Muscle of arm (tissue), 12 donors: ENCODE results near the gene SYCP2. TPM values are rescaled to one million over a fixed set of nuclear protein-coding genes. Genes with fewer than 3 reads are reported as not detected.

Experiments used
- DNase-seq: peaks from one replicate; pipeline ENCODE4 v3.0.0-alpha.2; 2013
- polyA plus RNA-seq, 12 donors: library from polyadenylated mRNA; unstranded; fragments of 120-200 nt; gene quantifications; one replicate each; pipeline ENCODE4 v1.2.1, GENCODE V29; 2013; ENCODE audit not compliant: insufficient read length in 12 of 12

SYCP2 gene
- polyA plus RNA-seq, 12 donors: 2.1 to 7.3 (median 3.2) TPM; not detected in 1

DNA sequence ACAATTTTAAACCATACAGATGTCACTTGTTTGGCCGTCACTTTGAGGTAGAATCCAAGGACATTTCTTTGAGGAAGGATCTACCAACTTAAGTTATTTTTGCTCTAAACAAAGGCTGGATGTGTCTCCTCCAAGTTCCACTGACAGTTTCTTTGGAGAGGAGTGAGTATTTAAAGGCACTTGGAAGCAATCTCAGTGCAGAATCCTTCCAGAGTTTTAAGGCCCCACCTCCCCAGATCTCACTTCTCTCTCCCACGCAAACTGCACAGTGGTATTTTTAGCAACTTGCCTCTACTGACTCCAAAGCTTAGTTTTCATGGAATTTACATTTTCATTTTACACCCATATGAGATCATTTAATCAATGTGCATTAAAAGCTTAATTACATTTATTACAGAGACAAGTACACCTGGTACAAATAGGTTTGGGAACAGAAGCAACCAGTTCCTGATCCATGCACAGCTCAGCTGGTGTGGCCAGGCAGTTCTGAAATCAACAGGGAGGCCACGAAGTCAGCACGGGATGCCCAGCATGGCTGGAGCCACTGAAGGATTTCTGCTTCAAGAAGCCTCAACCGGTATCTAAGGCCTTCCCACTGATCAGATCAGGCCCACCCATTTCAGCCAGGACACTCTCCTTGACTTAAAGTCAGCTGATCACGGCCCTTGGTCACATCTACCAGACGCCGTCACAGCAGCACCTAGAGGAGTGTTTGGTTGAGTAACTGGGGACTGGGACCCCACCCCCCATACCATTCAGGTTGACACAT, 109.8 kb downstream of the SYCP2 start:
- peak; percentile 64 for DNase-seq

DNA sequence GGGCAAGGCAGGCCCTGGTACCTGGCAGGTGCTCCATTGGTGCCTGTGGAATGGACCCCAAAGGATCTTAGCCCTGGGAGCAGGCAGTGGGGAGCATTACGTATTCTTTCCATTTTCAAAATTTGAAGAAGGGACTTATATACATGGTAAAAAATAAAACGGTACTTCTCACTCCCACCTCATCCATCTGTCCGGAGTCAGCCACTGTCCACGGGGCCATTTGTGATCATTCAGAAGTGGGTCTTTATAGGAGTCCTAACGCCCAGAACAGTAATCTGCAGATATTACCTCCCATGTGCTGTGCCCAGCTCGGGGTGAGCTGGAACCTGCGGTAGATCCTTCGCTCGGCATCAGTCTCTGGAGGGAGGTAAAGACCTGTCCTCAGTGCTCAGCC, 110.4 kb downstream of the SYCP2 start:
- DNase-seq: no peak

GRCh38 chr20:59822291-59823029, 111.0 kb downstream of the SYCP2 start:
- DNase-seq: no peak

DNA sequence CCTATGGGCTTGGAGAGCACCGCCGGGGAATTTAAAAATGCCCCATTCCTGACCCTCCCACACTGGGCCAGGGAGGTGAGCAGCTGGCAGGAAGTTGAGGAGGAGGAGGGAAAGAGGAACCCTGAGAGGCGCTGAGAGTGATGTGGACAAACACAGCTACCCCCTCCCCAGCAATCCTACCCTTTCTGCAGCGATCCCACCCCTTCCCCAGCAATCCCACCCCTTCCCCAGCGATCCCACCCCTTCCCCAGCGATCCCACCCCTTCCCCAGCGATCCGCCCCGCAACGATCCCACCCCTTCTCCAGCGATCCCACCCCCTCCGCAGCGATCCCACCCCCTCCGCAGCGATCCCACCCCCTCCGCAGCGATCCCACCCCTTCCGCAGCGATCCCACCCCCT, 111.6 kb downstream of the SYCP2 start:
- no peak for DNase-seq

- no peak for DNase-seq
These were observed 112.2 kb downstream of the SYCP2 start for GRCh38 chr20:59821201-59821600.

- DNase-seq: peak; percentile 34
These were observed 113.0 kb downstream of the SYCP2 start for GRCh38 chr20:59820204-59821041.

DNA sequence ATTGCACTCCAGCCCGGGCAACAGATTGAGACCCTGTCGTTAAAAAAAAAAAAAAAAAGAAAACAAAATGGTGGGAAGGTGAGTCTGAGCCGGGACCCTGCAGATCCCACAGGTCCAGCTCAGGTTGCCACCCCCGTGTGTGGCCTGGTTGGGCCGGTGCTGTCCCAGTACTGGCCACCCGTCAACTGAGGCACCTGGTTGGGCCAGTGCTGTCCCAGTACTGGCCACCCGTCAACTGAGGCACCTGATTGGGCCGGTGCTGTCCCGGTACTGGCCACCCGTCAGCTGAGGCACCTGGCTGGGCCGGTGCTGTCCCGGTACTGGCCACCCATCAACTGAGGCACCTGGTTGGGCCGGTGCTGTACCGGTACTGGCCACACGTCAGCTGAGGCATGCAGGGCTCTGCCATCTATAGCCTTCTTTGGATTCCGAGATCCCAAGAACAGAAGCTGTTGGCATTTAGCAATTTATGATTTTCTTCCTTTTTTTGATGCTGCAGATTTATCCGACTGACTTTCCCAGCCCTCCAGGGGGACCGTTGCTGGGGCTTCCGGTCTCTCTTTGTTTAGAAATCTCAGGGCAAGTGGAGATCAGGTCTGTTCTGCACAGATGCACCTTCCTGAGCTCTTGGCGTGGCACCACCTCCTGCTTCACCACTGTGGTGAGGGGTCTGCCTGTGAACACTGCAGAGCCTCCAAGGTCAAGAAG, 113.8 kb downstream of the SYCP2 start:
- DNase-seq: no peak

DNA sequence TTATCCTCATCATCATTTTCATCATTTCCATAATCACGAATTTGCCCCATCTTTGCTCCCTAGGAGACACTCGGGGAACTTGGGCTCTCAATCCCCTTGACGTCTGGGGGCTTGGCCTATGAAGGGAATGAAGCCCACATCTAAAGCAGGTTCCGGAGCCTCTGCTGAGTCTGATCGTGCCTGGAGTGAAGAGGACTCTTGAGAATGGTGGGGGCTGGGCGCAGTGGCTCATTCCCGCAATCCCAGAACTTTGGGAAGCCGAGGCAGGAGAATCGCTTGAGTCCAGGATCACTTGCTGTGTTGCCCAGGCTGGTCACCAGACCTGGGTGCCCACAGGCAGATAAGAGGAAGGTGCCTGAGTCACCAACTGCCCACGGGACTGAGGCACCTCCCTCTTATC, 114.5 kb downstream of the SYCP2 start:
- DNase-seq: no peak

DNA sequence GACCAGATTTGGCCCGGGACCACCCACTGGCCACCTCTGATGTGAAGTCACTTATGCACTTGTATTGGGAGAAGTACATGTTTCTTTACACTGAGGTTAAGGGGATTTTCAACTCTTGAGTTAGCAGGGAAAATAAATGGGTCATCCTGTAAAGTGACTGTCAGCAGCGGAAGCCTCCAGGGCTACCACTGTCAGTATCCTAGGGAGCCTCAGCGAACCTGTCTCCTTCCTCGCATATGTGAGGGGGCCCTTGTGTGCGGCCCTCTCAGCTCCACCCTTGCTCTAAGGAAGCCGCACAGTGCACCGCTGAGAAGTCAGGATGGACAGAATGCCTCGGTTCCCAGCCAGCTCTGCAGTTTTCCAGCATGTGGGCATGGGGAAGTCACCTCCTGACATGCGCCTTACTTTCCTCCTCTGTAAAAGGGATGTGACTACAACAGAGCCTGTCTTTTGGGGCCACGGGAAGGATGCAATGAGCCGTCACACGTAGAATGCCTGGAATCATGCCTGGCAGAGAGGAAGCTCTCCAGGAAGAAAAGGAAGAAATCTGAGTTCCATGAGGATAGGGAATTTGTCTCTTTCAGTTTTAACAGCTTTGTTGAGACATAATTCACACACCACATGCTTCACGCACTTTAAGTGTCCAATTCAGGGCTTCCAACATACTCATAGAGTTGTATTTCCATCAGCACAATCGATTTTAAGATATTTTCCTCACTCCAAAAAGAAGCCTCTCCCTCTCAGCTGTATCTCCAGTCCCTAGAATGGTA, 115.4 kb downstream of the SYCP2 start:
- no peak for DNase-seq

GRCh38 chr20:59817406-59817805, 116.0 kb downstream of the SYCP2 start:
- DNase-seq: no peak

DNA sequence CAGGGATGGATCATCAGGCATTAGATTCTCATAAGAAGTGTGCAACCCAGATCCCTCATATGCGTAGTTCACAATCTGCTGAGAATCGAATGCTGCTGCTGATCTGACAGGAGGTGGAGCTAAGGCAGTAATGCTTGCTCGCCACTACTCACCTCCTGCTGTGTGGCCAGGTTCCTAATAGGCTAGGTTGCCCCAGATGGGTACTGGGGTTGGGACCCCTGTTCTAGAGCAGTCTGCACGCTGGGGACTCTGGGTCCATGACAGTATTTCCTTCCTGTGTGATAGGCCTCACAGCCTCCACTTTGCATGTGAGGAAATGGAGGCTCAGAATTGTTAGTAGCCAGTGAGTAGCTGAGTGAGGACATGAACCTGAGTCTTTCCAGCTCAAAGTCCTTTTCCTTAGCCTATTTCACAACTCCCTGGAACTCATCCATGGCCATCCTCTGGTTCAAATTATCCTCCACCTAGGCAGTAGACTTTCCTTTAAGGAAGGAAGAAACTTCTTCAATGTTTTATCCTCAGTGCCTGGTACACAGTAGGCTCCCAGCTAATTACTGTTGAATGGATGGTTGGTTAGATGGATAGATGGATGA, 117.2 kb downstream of the SYCP2 start:
- DNase-seq: no peak

DNA sequence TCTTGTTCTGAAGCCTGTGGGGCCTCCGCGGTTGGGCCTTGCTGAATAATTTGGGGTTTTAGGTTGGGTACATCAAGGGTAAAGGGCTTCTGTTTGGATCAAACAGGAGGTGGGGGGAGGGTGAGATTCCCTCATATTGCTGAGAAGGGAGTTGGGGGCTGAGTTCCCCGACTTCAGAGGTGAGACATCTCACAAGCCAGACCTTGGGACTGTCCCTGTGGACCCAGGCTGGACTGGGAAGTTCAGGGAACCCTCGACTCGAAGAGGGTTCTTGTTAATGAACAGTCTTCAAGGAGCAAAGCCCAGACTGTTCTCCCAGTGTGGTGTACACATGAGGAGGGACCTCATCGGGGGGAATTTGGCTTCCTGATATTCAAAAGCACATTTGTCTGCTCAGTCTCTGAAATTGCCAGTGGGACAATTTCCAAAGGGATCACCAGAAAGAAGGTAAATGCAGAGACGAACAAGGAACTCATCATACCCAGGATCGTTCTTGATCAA, 118.5 kb downstream of the SYCP2 start:
- no peak for DNase-seq

DNA sequence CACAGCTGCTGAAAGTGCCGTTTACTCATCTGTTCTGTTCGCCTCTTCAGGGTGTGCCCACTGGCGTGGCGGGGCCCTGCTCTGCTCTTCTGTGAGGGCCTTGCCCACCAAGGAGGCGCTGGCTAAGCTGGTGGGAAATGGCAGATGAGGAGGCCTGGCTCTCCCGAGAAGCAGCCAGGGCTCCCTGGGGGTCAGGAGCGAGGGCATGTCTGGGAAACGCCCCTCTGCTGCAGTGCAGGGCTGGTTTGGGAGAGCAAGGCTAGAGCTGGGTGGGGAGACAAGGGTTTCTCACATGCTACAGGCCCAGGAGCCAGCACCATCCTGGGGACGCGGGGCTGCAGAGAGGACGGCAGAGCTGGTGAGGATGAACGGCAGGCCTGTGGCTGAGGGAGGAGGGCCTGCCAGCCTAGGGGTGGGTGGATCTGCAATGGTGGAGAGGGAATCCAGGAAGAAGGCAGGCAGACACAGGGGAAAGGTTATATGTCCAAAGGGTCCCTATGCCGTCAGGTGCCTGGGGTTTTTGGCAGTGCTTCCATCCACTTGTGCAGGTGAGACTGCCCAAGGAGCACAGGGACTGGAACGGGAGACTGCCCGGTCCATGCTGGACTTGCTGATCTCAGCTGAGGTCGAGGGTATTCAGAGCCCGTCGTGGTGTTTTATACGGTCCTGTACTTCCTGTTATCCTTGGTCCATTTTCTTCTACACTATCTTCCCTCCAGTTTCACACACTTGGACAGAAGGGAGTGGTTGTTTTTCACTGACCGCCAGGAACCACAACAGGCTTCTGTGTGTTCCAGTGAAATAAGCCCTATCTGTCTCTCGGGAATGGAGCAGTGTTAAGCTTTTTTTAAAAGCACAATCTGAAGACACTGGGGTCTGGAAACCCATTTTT, 119.2 kb downstream of the SYCP2 start:
- no peak for DNase-seq

Other genes with a start within 250 kb of the SYCP2 start
- 1 to 10 TPM in 11 of 12 donors, not detected in 1; 3.5 to 7.5 (median 5.1) TPM for gene PPP1R3D, start 6.7 kb upstream of the SYCP2 start, polyA plus RNA-seq
- 100 to 1,000 TPM in 1 of 12 donors, 10 to 100 TPM in 11; 20.9 to 111 (median 27.0) TPM for gene FAM217B, start 6.8 kb upstream of the SYCP2 start, polyA plus RNA-seq
- 1 to 10 TPM in 3 of 12 donors, under 1 TPM in 7, not detected in 2; 0.20 to 1.6 (median 0.92) TPM for gene CDH26, start 24.8 kb upstream of the SYCP2 start, polyA plus RNA-seq